ENCODE measurements around the gene HSD17B8.
A peak's percentile ranks its signal among the peaks of the same experiment; 100 is the strongest.

The HSD17B8 gene

DNA sequence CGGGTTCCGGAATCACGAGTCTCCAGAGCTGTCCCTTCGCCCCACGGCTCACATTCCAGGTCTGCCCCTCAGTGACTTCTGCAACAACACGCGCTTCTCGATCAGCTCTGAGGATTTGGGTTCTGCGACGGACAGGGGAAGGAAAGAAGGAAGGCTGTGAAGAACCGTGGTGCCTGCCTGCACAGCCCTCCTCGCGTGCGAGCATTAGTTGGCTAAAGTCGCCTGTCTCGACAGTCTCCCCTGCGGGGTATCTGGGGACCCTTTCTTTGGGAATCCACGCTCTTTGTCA, 44.1 kb downstream of the HSD17B8 start:
- peak; percentile 7 for DNase-seq (ENCODE audit: low read depth)

DNA sequence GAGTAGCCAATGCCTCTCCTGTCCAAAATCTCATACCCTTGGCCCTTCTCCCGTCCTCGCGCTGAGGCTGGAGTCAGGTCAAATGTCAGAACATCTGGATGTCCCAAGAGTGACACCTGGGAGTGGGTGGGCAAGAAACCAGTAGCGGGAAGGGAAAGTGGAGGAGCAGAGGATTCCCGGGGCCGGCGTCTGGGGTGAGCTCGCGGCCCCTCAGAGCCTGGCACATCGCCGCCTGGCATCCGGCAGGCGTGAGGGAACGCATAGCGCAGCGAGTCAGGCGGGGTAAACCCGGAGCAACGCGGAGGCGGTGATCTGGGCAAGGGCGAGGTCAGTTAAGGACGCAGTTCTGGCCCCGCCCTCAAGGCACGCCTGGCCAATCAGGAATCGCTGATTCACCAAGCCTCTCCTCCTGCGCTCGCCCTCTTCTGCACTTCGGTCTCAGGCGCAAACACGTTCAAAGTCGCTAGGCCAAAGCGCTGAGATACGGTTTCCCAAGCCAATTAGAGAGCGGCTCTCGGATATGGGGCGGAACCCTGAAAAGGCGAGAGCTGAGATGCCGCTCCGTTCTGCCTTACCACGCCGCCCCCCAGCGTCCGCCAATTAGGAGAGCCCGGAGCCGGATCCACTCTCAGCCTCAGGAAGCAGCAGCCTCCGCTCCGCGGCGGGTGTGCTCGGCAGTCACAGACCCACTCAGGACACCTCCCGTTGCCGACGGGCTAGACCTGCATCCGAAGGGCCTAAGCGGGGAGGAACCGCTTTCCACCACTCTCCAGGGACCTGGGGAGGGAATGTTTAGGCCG, 44.7 kb downstream of the HSD17B8 start:
- DNase-seq (ENCODE audit: low read depth): peak; percentile 91

DNA sequence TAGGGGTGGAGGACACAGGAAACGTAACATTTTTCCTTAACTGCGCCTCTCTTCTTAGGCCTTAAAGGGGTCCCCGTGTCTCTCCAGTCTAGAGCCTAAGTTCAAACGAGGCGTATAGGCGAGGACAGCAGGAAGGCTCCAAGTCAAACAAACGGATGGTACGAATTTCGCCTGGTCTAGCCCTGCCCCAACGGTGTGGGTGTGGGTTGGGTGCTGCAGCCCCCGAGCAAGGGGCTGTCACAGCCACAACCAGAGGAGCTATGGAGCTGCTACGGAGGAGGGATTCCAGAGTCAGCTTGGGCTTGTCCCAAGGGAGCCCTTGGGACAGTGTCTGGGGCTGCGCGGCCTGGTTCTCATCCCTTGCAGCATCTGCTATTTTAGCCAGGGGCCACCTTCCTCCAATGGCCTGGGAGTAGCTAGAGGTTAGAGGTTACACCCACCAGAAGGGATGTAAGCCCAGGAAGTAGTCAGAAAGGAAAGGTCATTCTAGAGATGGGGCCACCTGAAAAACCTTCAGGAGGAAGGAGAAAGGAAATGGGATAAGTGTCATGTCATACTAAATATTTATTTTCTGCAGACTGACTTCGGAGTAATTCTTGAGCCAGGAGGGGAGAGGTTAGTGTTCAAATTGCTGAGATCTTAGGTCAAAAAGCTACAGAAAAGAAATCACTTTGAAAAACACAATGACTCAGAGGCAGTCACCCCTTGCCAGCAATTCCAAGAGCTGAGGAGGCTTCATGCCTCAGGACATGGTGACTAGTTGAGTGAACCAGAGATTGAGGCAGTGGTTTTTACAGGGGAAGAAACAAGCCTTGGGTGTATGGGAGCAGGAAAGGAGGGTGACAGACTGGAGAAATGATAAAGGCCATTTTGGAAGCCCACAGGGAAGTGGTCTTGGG, 45.5 kb downstream of the HSD17B8 start:
- no peak for DNase-seq (ENCODE audit: low read depth)

DNA sequence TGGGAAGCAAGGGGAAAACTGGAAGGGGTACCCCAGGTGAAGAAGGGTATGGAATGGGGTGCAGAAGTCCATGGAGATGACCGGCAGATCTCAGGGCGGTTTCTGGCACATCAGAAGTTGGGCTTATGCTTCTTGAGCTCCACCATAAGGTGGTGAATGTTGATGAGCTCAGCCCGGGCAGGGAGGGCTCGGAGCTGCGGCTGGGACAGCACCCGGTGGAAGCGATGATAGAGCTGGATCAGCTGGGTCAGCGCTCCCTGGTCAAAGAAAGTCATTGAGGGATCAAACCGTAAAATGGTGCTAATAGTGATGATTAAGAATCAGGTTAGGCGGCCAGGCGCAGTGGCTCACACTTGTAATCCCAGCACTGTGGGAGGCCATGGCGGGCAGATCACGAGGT, 46.3 kb downstream of the HSD17B8 start:
- DNase-seq (ENCODE audit: low read depth): no peak

DNA sequence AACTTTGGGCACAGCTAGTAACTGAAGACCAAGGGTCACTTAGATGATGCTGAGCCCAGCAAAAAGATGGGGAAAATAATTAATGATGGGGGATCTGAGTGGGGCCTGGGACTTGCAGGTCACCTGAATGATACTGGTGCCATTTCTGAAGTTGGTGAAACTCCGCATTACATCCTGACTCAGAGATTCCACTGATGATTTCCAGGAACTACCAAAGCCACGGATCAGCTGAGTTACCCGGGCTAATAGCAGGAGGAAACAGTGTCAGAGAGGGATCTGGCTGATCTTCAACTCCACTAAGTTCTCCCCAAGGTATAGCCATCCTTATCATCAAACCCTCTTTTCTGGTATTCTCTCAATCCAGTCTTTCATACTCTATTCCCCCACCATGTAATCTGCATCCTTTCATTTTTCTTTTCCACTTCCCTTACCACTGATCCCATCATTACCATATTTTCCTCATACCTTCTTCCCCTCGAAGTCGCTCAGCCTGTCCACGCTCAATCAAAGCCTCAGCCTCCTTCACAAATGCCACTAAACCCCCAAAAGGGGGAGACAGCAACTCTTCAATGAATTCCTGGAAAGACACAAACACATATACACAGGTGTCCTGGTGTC, 47.0 kb downstream of the HSD17B8 start:
- no peak for DNase-seq (ENCODE audit: low read depth)

DNA sequence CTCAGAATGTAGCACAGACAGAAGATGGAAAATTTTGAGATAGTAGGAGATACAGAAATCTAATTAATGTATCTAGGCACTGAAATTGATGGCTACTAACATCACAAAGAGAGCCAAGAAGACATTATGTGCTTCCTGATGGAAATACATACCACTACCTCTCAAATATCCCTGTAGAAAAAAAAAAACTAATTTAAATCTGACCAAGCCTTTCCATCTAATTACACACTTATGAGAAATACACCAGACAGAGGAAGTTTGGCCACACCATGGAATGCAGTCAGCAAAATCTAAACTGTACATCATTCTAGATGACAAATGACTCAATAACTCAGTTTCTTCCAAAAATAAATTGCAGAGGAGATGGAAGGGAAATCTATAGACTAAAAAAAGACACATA, 48.3 kb downstream of the HSD17B8 start:
- no peak for DNase-seq (ENCODE audit: low read depth)

DNA sequence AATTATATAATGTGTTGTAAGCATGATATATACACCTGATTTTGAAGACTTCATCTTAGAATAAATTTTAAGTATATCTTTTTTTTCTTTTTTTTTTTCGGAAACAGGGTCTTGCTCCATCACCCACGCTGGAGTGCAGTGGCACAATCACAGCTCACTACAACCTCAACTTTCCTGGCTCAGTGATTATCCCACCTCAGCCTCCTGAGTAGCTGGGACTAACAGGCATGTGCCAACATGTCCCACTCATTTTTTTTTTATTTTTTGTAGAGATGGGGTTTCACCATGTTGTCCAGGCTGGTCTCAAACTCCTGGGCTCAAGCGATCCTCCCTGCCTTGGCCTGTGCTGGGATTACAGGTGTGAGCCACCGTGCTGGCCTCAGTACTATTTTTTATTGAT, 50.1 kb downstream of the HSD17B8 start:
- DNase-seq (ENCODE audit: low read depth): no peak

Measured in activated T-helper 1 cell treated with Interleukin-2 at 50 U/mL for 16 hours (primary cell).